Keratinocyte (primary cell): Measurements from ENCODE around the gene PARL. TPM values are rescaled to one million over a fixed set of nuclear protein-coding genes. Genes with fewer than 3 reads are reported as not detected.

Source experiments
- DNase-seq: peaks from one replicate; pipeline ENCODE4 v3.0.0-alpha.2; 2011; ENCODE audit warnings: low read depth, missing footprints, low spot score
- FAIRE-seq: peaks from 2 replicates; lab custom pipeline; 2011; peaks lifted over from hg19 to GRCh38; lab: Jason Lieb, UNC
- H2AFZ ChIP-seq: 2 replicates; pipeline ENCODE4 v1.6.0; 2012; ENCODE audit warnings: low read length, control low read depth, inconsistent platforms; ENCODE audit not compliant: control insufficient read depth
- H3K27ac ChIP-seq: 2 replicates; pipeline ENCODE4 v1.5.1; 2011; ENCODE audit warnings: low read length; ENCODE audit not compliant: control insufficient read depth, insufficient read depth
- H3K27me3 ChIP-seq: 3 replicates; pipeline ENCODE4 v1.6.0; 2011; ENCODE audit warnings: low read length; ENCODE audit not compliant: control insufficient read depth, insufficient read depth; ENCODE audit errors: extremely low read depth
- H3K36me3 ChIP-seq, 2 experiments: 2 replicates in 1 of 2; 3 replicates in 1 of 2; pipeline ENCODE4 v1.5.1; 2011; ENCODE audit warnings: low read length in 2 of 2, mild to moderate bottlenecking in 1 of 2; ENCODE audit not compliant: control insufficient read depth in 2 of 2, insufficient read depth in 2 of 2; ENCODE audit errors: extremely low read depth in 1 of 2
- H3K4me1 ChIP-seq: 3 replicates; pipeline ENCODE4 v1.5.1; 2011; ENCODE audit warnings: low read length; ENCODE audit not compliant: control insufficient read depth, insufficient read depth; ENCODE audit errors: extremely low read depth
- H3K4me2 ChIP-seq: 3 replicates; pipeline ENCODE4 v1.6.0; 2011; ENCODE audit warnings: low read depth, low read length; ENCODE audit not compliant: control insufficient read depth, insufficient read depth; ENCODE audit errors: extremely low read depth
- H3K4me3 ChIP-seq, 3 experiments: fragments of 200-600 bp in 1 of 3; sonication (generic) in 1 of 3; 2 replicates in 2 of 3; 3 replicates in 1 of 3; pipeline ENCODE4 v1.5.1; 2011 to 2016; ENCODE audit warnings: low read length in 3 of 3, mild to moderate bottlenecking in 3 of 3, control low read depth in 2 of 3, inconsistent platforms in 1 of 3, low read depth in 1 of 3, mixed read lengths in 1 of 3, mixed run types in 1 of 3, moderate library complexity in 1 of 3; ENCODE audit not compliant: control insufficient read depth in 2 of 3, insufficient read depth in 2 of 3; ENCODE audit errors: extremely low read depth in 1 of 3
- H3K79me2 ChIP-seq: 2 replicates; pipeline ENCODE4 v1.6.0; 2012; ENCODE audit warnings: low read length; ENCODE audit not compliant: control insufficient read depth, insufficient read depth
- H3K9ac ChIP-seq: 3 replicates; pipeline ENCODE4 v1.6.0; 2011; ENCODE audit warnings: low read length; ENCODE audit not compliant: control insufficient read depth, insufficient read depth; ENCODE audit errors: extremely low read depth
- H3K9me1 ChIP-seq: 3 replicates; pipeline ENCODE4 v1.6.0; 2011; ENCODE audit warnings: low read length; ENCODE audit not compliant: control insufficient read depth, insufficient read depth; ENCODE audit errors: extremely low read depth
- H3K9me3 ChIP-seq: 2 replicates; pipeline ENCODE4 v1.5.1; 2012; ENCODE audit warnings: low read depth, low read length; ENCODE audit not compliant: control insufficient read depth
- H4K20me1 ChIP-seq: 3 replicates; pipeline ENCODE4 v1.6.0; 2011; ENCODE audit warnings: low read length; ENCODE audit not compliant: control insufficient read depth, insufficient read depth; ENCODE audit errors: extremely low read depth
- EZH2 ChIP-seq: IDR thresholded peaks from one replicate; pipeline ENCODE4 v1.6.1; 2012; ENCODE audit warnings: inconsistent platforms, mild to moderate bottlenecking, low read length, moderate library complexity
- dilution Hi-C: fragments of 300-500 bp; cut with MboI; formaldehyde crosslinking; loops from one replicate; pipeline ENCODE4 v1.7.0; 2020; ENCODE audit warnings: low sequenced_read_pairs; ENCODE audit not compliant: extremely low pct_ligation_motif_present
- polyA plus RNA-seq, 5 experiments: library from polyadenylated mRNA; depleted of rRNA in 3 of 5; stranded (reverse) in 3 of 5; stranded (forward) in 1 of 5; unstranded in 1 of 5; fragments of >200 nt; gene quantifications; 1 replicate in 1 of 5; 2 replicates in 3 of 5; 3 replicates in 1 of 5; pipeline versions ENCODE4 v1.2.1 to v1.2.3, GENCODE V29; 2011 to 2012; ENCODE audit warnings: missing spikeins in 2 of 5, low read depth in 1 of 5, low replicate concordance in 1 of 5
- TF ChIP-seq, protein P1 (sequence below), 3 experiments: IDR thresholded peaks in 1 of 3; conservative IDR thresholded peaks in 1 of 3; optimal IDR thresholded peaks in 1 of 3; 2 replicates in 2 of 3; 3 replicates in 1 of 3; pipeline versions ENCODE3 to v1.5.1; 2011; ENCODE audit warnings: low read length in 3 of 3, mild to moderate bottlenecking in 3 of 3, moderate library complexity in 2 of 3, control low read depth in 1 of 3, inconsistent platforms in 1 of 3; ENCODE audit not compliant: insufficient read depth in 2 of 3; ENCODE audit errors: extremely low read depth in 1 of 3

The PARL gene
- polyA plus RNA-seq, 1 donor (not counting 4 experiments of a cell fraction or from before 2014, with no cell fraction given): 68.9 TPM

DNA sequence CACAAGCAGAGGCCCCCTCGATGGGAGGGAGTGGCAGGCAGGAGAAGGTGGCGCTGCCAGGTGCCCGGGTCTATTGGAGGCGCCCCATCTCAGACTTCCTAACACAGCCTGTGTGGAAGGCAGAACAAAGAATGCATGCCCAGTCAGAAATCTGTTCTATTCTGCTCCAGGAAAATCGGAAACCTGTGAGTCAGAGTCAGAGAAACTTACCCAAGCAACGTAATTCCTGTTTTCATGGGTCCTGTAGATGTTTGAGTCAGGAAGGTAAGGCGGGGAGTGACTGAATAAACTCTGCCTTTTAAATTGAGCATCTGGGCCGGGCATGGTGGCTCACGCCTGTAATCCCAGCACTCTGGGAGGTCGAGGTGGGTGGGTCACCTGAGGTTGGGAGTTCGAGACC lies 73.0 kb downstream of the PARL start:
- Histone ChIP-seq H3K9me3 (no peaks in the 10 kb centered on the region), H4K20me1 (no peaks in the 10 kb centered on the region), H2AFZ (no peak overlapping the region), H3K4me3 (no peak overlapping the region), H3K27me3 (no peaks in the 10 kb centered on the region), H3K36me3 (peaks cover 36 to 38% of the 10 kb centered on the region in 2 experiments), H3K79me2 (no peaks in the 10 kb centered on the region), H3K9ac (no peak overlapping the region), H3K27ac (no peak overlapping the region), H3K4me2 (no peak overlapping the region), H3K4me1 (peaks cover 16% of the 10 kb centered on the region), H3K9me1 (no peaks in the 10 kb centered on the region)
- dilution Hi-C loops: no loop called here
- DNase-seq (no peak), FAIRE-seq (no peak)
- TF ChIP-seq, protein P1, sequence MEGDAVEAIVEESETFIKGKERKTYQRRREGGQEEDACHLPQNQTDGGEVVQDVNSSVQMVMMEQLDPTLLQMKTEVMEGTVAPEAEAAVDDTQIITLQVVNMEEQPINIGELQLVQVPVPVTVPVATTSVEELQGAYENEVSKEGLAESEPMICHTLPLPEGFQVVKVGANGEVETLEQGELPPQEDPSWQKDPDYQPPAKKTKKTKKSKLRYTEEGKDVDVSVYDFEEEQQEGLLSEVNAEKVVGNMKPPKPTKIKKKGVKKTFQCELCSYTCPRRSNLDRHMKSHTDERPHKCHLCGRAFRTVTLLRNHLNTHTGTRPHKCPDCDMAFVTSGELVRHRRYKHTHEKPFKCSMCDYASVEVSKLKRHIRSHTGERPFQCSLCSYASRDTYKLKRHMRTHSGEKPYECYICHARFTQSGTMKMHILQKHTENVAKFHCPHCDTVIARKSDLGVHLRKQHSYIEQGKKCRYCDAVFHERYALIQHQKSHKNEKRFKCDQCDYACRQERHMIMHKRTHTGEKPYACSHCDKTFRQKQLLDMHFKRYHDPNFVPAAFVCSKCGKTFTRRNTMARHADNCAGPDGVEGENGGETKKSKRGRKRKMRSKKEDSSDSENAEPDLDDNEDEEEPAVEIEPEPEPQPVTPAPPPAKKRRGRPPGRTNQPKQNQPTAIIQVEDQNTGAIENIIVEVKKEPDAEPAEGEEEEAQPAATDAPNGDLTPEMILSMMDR (optimal IDR thresholded peaks at IDR 0.05 in 1 of 3, IDR thresholded peaks at IDR 0.05 in 1 of 3, conservative IDR thresholded peaks at IDR 0.05 in 1 of 3; ENCODE audit: extremely low read depth in 1 of 3, insufficient read depth in 2 of 3, low read length in 3 of 3): no peak
- TF ChIP-seq EZH2: no peak

DNA sequence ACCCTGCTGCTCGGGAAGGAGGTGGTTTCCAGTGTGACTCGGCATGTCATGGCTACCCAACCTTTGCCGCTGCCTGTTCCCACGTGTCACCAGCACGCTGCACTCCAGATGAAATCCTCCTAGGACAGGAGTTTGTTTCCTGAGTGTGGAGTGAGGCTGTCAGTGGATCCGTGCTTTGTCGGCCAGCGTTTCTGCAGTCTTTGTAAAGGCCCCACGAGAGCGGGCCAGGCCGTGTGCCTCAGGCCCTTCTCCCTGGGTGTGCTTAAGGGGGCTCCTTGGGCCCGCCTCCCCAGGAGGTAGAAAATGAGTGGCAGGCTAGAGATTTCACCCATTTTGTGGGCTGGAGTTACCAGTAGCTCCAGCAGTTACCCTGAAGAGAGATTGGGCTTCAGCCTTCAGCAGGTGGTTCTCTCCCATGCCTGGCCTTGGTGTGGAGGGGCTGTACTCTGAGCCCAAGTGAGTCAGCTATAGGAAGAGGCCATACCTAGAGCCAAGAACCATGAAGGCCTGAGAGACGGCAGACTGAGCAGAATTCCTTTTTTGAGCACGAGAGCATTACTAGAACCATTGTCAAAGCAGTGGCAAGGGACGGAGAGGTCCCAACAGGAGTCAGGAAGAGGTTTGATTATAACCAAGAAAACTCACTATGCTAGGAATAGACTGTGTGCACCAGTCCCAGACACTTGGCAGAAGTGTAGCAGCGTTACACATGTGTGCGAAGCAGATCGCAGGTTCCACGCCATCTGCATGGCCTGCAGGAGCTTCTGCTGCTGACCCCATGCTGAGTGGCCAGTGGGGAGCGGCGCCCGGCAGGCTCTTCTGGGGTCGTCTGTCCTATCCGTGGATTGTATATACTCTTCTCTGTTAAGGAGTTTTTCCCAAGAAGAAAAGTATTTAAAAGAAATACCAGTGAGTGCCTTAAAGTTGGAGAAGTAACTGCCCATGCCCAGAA lies 73.8 kb downstream of the PARL start:
- H3K9ac ChIP-seq: no peak overlapping the region
- dilution Hi-C loops: no loop called here
- FAIRE-seq (no peak), DNase-seq (no peak)
- no peaks in the 10 kb centered on the region for H3K9me1 ChIP-seq
- no peak overlapping the region for H3K4me2 ChIP-seq
- H3K27ac ChIP-seq: no peak overlapping the region
- H4K20me1 ChIP-seq: no peaks in the 10 kb centered on the region
- no peaks in the 10 kb centered on the region for H3K27me3 ChIP-seq
- no peak overlapping the region for H2AFZ ChIP-seq
- no peaks in the 10 kb centered on the region for H3K79me2 ChIP-seq
- no peak for TF ChIP-seq EZH2
- TF ChIP-seq, protein P1 (optimal IDR thresholded peaks at IDR 0.05 in 1 of 3, IDR thresholded peaks at IDR 0.05 in 1 of 3, conservative IDR thresholded peaks at IDR 0.05 in 1 of 3; ENCODE audit: extremely low read depth in 1 of 3, insufficient read depth in 2 of 3, low read length in 3 of 3): no peak
- H3K36me3 ChIP-seq: peaks cover 37 to 38% of the 10 kb centered on the region in 2 experiments
- H3K9me3 ChIP-seq: no peaks in the 10 kb centered on the region
- no peak overlapping the region for H3K4me3 ChIP-seq
- peaks cover 16% of the 10 kb centered on the region for H3K4me1 ChIP-seq
